HEK293 (cell line): Measurements from ENCODE around the gene PRSS56.

ENCODE experiments used
- CTCF ChIA-PET: fragments of 350-600 bp; formaldehyde crosslinking; extraction: SDS; loops from one replicate; lab custom pipeline; 2021; ENCODE audit warnings: antibody characterized with exemption; lab: Yijun Ruan, JAX
- POLR2A ChIA-PET: fragments of 300-600 bp; formaldehyde crosslinking; extraction: SDS; loops from one replicate; lab custom pipeline; 2020; ENCODE audit warnings: antibody characterized with exemption, inconsistent platforms; lab: Yijun Ruan, JAX
- H3K27ac ChIP-seq: fragments of 200-500 bp; sonication (Bioruptor generic); 2 replicates; pipeline ENCODE4 v1.5.1; 2014; ENCODE audit warnings: low read depth, low read length, control low read depth, inconsistent platforms; ENCODE audit errors: extremely low read depth
- H3K36me3 ChIP-seq, 2 experiments: fragments of 200-500 bp in 1 of 2; sonication (Bioruptor generic) in 1 of 2; 1 replicate in 1 of 2; 2 replicates in 1 of 2; pipeline ENCODE4 v1.5.1; 2014 to 2017; ENCODE audit warnings: inconsistent platforms in 2 of 2, low read length in 2 of 2; ENCODE audit not compliant: control insufficient read depth in 2 of 2, insufficient read depth in 1 of 2
- H3K4me1 ChIP-seq: fragments of 200-500 bp; sonication (Bioruptor generic); 2 replicates; pipeline ENCODE4 v1.5.1; 2014; ENCODE audit warnings: mild to moderate bottlenecking, low read length, inconsistent platforms; ENCODE audit not compliant: control insufficient read depth, insufficient read depth
- H3K4me3 ChIP-seq: 2 replicates; pipeline ENCODE4 v1.5.1; 2011; ENCODE audit warnings: low read depth, mild to moderate bottlenecking, control low read depth, low read length, moderate library complexity
- H3K9me3 ChIP-seq: fragments of 200-500 bp; sonication (Bioruptor generic); 2 replicates; pipeline ENCODE4 v1.5.1; 2014; ENCODE audit warnings: low read depth, low read length, inconsistent platforms; ENCODE audit not compliant: control insufficient read depth, insufficient read depth
- KLF1 ChIP-seq: fragments of 450-650 bp; formaldehyde crosslinking; IDR thresholded peaks from 2 replicates; pipeline ENCODE4 v1.5.1; 2016; ENCODE audit warnings: missing biosample characterization, missing genetic modification characterization
- SCRT1 ChIP-seq: fragments of 450-650 bp; formaldehyde crosslinking; IDR thresholded peaks from 2 replicates; pipeline ENCODE4 v1.5.1; 2016; ENCODE audit warnings: missing biosample characterization, missing genetic modification characterization, borderline replicate concordance
- SP3 ChIP-seq: fragments of 450-650 bp; formaldehyde crosslinking; IDR thresholded peaks from 2 replicates; pipeline ENCODE4 v1.5.1; 2016; ENCODE audit warnings: missing biosample characterization, missing genetic modification characterization
- WT1 ChIP-seq: fragments of 450-650 bp; formaldehyde crosslinking; IDR thresholded peaks from 2 replicates; pipeline ENCODE4 v1.5.1; 2016; ENCODE audit warnings: missing biosample characterization, missing genetic modification characterization
- ZBTB11 ChIP-seq: fragments of 450-650 bp; formaldehyde crosslinking; conservative IDR thresholded peaks from 2 replicates; pipeline ENCODE4 v1.5.1; 2016; ENCODE audit warnings: low read depth, missing biosample characterization, missing genetic modification characterization
- ZNF341 ChIP-seq: fragments of 450-650 bp; formaldehyde crosslinking; IDR thresholded peaks from 2 replicates; pipeline ENCODE4; 2016; ENCODE audit warnings: low read depth, missing biosample characterization, missing genetic modification characterization
- ZNF398 ChIP-seq: fragments of 450-650 bp; formaldehyde crosslinking; IDR thresholded peaks from 2 replicates; pipeline ENCODE4 v1.5.1; 2017; ENCODE audit warnings: missing biosample characterization, missing genetic modification characterization
- ZNF501 ChIP-seq: fragments of 450-650 bp; formaldehyde crosslinking; IDR thresholded peaks from 2 replicates; pipeline ENCODE4 v1.5.1; 2016; ENCODE audit warnings: missing biosample characterization, missing genetic modification characterization
- ZNF521 ChIP-seq: fragments of 450-650 bp; formaldehyde crosslinking; IDR thresholded peaks from 2 replicates; pipeline ENCODE4 v1.5.1; 2017; ENCODE audit warnings: missing biosample characterization, mild to moderate bottlenecking, missing genetic modification characterization
- ZNF580 ChIP-seq: fragments of 450-650 bp; formaldehyde crosslinking; IDR thresholded peaks from 2 replicates; pipeline ENCODE4 v1.5.1; 2016; ENCODE audit warnings: missing biosample characterization, missing genetic modification characterization
- ZNF654 ChIP-seq: fragments of 450-650 bp; formaldehyde crosslinking; IDR thresholded peaks from 2 replicates; pipeline ENCODE4 v1.5.1; 2016; ENCODE audit warnings: low read depth, missing biosample characterization, missing genetic modification characterization
- ZNF664 ChIP-seq: fragments of 450-650 bp; formaldehyde crosslinking; IDR thresholded peaks from 2 replicates; pipeline ENCODE4 v1.5.1; 2016; ENCODE audit warnings: missing biosample characterization, missing genetic modification characterization

Gene PRSS56

GRCh38 chr2:232573771-232574435 lies 53.7 kb downstream of the PRSS56 start (continued):
- no peak for TF ChIP-seq ZBTB11

- Histone ChIP-seq H3K36me3 (peaks cover 3 to 70% of the 10 kb centered on the region in 2 experiments; a peak in 2 of 3 replicates), H3K4me1 (0 out of 2 replicates have a peak, but pooled peaks cover 2% of the 10 kb centered on the region), H3K9me3 (no peaks in the 10 kb centered on the region), H3K4me3 (no peak overlapping the region), H3K27ac (no peak overlapping the region)
- POLR2A ChIA-PET: no interaction called here
- TF ChIP-seq SCRT1 (no peak), KLF1 (tag by site-specific recombination) (no peak), ZNF501 (tag by site-specific recombination) (no peak), ZNF521 (tag by site-specific recombination) (no peak), ZNF664 (tag by site-specific recombination) (no peak), ZNF580 (tag by site-specific recombination) (no peak), ZNF341 (tag by site-specific recombination) (no peak), WT1 (no peak), ZNF398 (tag by site-specific recombination) (no peak), ZNF654 (tag by site-specific recombination) (no peak), SP3 (tag by site-specific recombination) (no peak)
- CTCF ChIA-PET: no interaction called here
Measured at GRCh38 chr2:232574674-232575403, 54.7 kb downstream of the PRSS56 start.
